GM12892 (cell line): ENCODE measurements around the gene MIA3.
"Not testable (repeated sequence)": the region's sequence is repeated elsewhere in the genome, so short reads cannot be mapped to it uniquely, and the experiment has no call there.

Experiments used
- DNase-seq: peaks from one replicate; pipeline ENCODE4 v3.0.0; 2011; ENCODE audit not compliant: insufficient read length
- FAIRE-seq: peaks from 2 replicates; lab custom pipeline; 2011; peaks lifted over from hg19 to GRCh38; lab: Jason Lieb, UNC
- POLR2A ChIP-seq: IDR thresholded peaks from 2 replicates; pipeline ENCODE4 v1.6.1; 2011; ENCODE audit warnings: low read depth, low read length, control low read depth
- POLR2AphosphoS5 ChIP-seq: IDR thresholded peaks from 2 replicates; pipeline ENCODE4 v1.6.1; 2011; ENCODE audit warnings: low read depth, low read length, control low read depth
- TAF1 ChIP-seq: IDR thresholded peaks from 2 replicates; pipeline ENCODE4 v1.6.1; 2011; ENCODE audit warnings: low read depth, mild to moderate bottlenecking, control low read depth, low read length, borderline replicate concordance

The MIA3 gene

DNA sequence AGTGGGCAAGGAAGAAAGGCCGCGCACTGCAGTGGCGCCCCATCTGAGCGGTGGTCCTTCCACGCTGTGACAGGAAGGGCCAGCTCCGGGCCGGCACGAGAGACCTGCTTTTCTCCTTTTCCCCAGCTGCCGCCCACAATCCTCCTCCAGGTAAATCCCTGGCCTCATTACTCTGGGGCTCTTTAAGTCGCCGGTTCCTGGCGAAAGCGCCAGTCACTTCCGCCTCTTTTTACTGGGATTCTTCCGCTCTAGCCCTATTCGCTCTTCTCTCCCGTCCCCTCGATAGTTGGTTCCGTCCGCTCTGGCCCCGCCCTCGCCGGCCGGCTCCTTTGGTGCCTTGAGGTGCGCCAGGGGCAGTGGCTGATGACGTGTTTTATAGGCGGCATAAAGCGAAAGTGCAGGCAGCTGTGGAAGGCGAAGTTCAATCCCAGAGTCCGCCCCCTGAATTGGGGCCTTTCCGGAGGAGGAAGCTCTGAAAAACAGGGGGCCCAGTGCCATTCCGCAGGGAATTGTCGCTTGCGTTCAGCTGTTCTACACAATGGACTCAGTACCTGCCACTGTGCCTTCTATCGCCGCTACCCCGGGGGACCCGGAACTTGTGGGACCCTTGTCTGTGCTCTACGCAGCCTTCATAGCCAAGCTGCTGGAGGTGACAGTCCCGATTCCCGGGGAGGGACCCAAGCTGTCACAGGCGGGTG, 26.2 kb downstream of the MIA3 start:
- peak; percentile 57 for DNase-seq

DNA sequence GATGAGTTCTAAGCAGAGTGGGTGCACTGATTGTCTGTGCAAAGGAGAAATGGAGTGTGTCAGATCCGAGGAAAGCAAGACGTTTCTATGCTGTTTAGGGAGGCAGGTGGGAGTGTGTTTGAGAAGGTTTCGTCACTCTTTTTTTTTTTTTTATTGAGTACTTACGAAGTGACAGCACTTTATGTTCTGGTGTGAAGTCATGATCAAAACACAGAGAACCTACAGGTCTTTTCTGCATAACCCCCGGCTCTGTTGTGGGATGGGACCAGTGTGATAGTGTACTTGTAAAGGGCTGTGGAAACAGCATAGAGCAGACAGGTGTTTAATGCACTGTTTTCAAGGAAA, 26.7 kb downstream of the MIA3 start:
- DNase-seq (no peak), FAIRE-seq (no peak)
- no peak for TF ChIP-seq TAF1
- no peak for TF ChIP-seq POLR2AphosphoS5
- TF ChIP-seq POLR2A = no peak

More for the DNA sequence above, 26.2 kb downstream of the MIA3 start:
- peak; percentile 98 for FAIRE-seq
- TF ChIP-seq POLR2A (peak; percentile 86), POLR2AphosphoS5 (peak; percentile 87; the same call in 1 of the 2 replicates), TAF1 (peak; percentile 50; the same call in 1 of the 2 replicates)

DNA sequence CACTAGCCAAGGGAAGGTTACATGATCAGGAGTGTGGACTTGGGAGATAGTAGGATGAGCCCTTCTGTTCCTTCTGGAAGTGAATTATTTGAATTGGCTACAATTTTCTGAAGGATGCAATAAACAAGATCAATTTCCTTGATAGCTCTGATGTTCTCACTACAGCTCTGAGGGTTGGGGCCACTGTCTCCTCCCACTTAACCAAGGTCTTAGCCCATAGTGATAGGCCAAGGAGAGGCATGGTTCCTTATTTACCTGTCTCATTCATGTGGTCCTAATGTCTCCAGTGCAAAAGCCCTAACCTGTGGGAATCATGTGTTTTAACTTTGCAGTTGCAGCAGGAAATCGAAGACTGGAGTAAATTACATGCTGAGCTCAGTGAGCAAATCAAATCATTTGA, 34.8 kb downstream of the MIA3 start:
- no peak for FAIRE-seq
- no peak for DNase-seq
- TF ChIP-seq POLR2AphosphoS5 (no peak), POLR2A (no peak), TAF1 (no peak)

DNA sequence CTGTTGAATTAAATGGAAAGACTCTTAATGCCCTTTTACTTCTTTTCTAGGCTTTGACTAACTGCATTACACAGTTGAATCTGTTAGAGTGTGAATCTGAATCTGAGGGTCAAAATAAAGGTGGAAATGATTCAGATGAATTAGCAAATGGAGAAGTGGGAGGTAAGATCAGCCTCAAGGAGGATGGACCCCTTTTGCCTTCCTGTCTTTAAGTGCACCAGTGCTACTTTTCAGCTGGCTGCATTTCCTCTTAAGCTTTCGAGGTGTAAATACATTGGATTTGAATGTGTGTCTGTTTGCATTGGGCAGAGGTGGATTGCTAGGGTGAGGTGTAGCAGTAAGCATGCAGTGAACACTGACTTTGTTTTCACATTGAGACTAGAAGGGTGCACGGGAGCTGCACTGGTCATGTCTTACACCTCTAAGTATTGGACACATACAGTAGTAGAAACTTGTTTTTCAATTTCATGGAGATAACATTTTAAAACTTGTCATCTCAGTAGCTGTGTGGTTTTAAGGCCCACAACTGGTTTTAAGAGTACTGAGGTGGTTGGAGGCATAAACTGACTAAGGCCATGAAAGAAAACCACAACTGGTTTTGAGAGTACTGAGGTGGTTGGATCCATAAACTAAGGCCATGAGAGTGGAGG, 35.4 kb downstream of the MIA3 start:
- no peak for TF ChIP-seq POLR2AphosphoS5
- no peak for TF ChIP-seq TAF1
- no peak for TF ChIP-seq POLR2A
- FAIRE-seq (peak; percentile 77), DNase-seq (no peak)

DNA sequence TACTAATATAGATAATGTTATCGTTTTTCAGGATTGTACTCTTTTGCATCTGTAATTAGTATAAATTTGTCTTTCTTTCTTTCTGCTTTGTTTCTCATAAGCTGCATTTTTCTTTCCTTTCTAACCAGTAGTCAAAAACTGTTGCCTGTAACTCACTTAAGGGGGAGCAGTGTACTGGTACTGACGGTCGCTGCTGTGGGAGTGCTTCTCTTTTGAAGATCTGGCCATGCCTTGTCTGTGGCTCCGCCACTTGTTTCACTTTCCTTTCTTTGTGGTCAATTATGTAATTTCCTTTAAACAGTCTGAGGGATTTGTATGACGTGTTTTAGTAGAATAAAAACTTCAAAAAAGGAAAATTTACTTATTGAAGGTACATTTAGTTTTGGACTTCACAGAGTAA, 37.0 kb downstream of the MIA3 start:
- peak; percentile 97 for FAIRE-seq
- DNase-seq = no peak
- TF ChIP-seq POLR2A = no peak
- no peak for TF ChIP-seq TAF1
- TF ChIP-seq POLR2AphosphoS5 = no peak

DNA sequence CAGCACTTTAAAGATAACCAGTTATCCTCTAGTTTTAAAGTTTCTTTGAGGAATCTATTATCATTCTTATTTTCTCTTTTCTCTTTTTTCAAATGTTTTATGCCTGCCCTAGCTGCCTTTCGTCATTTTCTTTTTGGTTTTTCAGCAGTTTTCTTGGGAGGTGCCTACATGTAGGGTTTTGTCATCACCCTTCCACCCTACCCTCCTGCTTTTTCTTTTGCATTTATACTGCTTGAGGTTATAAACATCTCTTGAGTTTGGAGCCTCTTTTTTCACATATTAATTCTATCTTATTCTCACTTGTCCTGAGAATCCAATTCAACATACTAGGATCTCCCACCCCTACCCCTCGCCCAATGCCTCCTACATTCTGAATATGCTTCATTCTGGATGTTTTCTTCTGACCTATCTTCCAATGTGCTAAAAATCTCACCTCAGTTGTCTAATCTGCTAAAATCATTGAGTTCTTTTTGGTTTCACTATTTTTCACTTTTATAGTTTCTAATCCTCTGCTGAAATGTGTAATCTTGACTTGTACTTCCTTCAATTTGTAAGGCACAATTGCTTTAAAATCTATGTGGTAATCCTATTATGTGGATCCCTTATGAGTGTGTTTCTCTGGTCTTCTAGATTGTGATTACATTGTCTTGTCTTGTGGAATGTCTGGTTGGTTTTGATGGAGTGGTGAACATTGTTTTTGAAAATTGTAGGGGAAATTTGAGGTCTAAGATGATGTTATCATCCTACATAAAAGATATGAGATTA, 38.7 kb downstream of the MIA3 start:
- TF ChIP-seq POLR2A (no peak), POLR2AphosphoS5 (no peak), TAF1 (no peak)
- FAIRE-seq = no peak

DNA sequence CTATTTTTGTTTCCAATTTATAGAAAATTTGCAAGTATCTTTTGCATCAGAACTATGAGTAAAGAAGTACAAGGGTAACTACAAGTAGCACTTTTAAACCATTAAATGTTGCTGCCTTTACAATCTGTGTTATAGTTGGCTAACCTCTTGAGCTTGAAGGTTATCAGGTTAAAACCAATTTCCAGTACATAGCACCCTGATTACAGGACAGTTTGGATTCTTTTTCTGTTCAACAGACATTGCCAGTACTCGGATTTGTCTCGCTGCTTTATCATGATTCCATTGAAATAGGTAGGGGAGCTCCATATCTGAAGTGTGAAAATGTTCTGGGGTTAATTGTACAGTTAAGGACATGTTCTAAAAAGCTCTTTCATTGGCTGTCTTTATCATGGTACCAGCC, 40.0 kb downstream of the MIA3 start:
- TF ChIP-seq TAF1 = no peak
- TF ChIP-seq POLR2AphosphoS5 = no peak
- no peak for TF ChIP-seq POLR2A
- FAIRE-seq = no peak
- DNase-seq = no peak

More for the DNA sequence above, 38.7 kb downstream of the MIA3 start:
- DNase-seq = no peak

DNA sequence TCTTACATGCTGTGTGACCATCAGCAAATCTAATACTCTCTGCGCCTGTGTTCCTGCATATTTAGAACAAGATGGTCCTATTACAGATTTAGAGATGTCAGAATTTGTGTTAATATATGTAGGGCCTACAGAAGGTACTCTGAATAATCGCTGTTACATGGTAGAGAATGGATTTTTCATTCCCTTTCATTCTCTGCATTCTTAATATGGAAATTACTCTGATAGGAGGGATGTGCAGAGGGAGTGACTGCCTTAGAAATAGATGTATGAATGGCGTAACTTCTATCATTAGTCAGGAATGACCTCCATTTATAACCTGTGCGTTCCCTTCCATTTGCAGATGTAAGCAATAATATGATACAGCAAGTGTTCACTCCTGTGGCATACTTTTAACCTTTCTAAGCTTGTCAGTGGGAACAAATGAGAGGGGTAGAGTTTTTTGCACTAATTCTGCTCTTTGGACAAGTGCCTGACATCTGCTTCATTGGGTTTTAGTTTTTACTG, 45.6 kb downstream of the MIA3 start:
- FAIRE-seq (no peak), DNase-seq (no peak)
- TF ChIP-seq POLR2AphosphoS5 (no peak), TAF1 (no peak), POLR2A (no peak)

DNA sequence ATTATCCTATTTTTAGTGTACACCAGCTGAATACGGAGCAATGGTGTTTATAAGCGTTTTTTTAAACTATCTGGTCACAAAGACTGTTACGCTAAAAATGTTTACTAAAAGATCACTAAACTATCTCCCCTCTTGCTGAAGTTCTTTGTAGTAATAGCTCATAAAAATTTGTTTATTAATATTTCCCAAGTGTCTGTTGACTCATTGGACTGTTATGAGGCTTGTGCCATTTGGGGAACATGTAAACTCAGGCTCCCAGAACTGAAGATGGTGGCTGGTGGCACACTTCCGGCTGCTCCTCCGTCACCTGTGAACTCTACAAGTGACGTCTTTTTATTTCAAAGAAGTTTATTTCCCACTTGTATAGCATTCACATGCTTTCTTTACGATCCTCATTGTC, 48.1 kb downstream of the MIA3 start:
- no peak for FAIRE-seq
- TF ChIP-seq POLR2A (no peak), POLR2AphosphoS5 (no peak), TAF1 (no peak)
- DNase-seq = no peak

DNA sequence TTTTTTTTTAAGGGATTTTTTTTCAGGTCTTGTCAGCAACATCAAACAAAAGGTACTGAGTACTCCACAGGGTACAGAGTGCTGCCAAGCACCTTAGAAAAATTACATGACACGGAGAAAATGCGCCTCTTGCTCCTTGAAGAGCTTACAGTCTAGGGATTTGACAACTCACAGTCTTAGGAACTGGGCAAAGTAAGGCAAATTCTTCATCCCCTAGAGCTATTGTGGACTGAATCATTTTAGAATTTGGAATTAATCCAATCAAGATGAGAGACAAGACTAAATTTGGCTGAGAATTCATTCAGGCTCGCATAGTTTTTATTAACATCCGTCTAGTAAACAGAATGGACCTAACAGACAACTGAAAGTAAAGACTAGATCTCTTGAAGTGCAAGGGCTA, 50.3 kb downstream of the MIA3 start:
- not testable (repeated sequence) for FAIRE-seq, DNase-seq

DNA sequence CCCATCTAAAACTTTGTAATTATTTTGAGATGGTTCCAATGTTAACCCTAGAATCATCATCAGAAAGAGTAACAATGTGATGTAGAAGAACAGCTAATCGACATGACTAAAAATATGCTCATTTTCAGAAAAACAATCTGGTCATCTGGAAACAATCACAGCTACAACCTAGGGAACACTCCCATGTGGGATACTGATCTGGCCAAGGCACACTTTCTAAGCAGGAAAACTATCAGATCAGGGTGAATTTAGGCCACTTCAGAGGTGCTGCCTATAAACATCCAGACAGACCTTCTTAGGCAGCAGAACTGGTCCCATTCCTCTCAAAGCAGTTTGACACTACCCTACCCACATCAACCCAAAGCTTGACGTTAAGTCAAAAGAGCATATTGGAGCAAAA, 51.2 kb downstream of the MIA3 start:
- DNase-seq, FAIRE-seq: not testable (repeated sequence)
